ENCODE data around the gene GSTA4.
"Not testable (repeated sequence)": the region's sequence is repeated elsewhere in the genome, so short reads cannot be mapped to it uniquely, and the experiment has no call there.

DNA sequence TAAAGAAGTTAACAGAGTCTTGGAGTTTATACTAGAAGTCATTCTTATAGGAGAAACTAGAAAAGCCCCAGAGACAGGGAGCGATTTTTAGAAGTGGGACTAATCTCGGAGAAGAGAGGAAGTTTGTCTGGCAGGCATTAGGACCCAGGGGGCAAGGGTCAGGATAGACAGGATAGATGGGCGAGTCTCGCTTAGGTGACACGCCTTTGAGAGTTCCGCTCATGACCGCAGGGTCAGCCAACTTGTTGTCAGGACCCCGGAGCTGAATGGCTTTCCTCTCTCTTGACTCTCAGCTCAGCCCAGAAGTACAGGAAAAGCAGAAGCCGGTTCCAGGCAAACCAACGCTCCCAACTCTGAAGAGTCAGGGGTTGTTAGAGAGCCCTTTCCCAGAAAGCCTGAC is 34.1 kb downstream of the GSTA4 start:
- not testable (repeated sequence) for TF ChIP-seq CTCF (IDR thresholded peaks at IDR 0.05; ENCODE audit: low read depth, low read length); EZH2phosphoT487 (IDR thresholded peaks at IDR 0.05; ENCODE audit: low read depth)
